Activated CD8-positive, alpha-beta memory T cell treated with anti-CD3 and anti-CD28 coated beads, Interleukin-2, amount 50 U/mL, for 24 hours (primary cell): ENCODE measurements around the gene HDAC4.
"Not testable (repeated sequence)": the region's sequence is repeated elsewhere in the genome, so short reads cannot be mapped to it uniquely, and the experiment has no call there.

Source experiments
- DNase-seq: peaks from one replicate; pipeline ENCODE4 v3.0.0-alpha.2; 2020; ENCODE audit errors: extremely low read depth

The HDAC4 gene

GRCh38 chr2:239188536-239188935, 212.3 kb downstream of the HDAC4 start:
- no peak for DNase-seq

DNA sequence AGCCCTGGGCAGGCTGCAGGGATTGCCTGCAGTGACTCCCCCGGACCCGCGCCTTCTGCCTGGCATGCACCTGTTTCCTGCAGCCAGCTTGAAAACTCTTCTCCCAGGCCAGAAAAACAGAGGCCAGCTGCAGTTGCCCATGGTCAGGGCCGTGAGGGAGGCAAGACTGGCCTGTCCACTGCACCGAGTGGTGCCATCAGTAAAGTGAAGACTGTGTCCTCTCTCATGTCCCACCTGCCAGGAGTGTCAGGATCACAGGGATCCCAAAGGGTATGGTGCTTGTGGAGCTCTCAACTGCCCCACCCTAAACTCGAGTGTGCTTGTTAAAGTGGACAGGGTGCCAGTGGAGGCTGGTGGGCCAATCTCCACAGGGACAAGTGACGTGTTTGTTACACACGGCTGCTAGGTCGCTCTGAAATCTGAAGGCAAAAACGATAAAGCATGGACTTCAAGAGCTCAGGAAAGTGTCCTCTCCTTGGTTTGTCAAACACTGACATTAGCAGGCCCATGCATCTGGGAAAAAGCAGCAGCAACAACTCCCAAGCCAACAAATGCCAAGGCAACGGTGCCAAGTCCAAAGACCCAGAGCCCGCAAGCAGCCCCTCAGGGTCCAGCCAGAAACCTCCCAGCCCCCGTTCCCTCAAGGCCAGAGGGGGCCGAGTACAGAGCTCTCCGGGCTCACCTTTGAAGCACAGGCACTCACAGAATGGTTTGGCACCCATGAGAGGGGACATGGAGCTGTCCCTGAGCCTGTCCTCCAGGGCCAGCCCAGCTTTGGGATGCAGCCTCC, 213.2 kb downstream of the HDAC4 start:
- no peak for DNase-seq

GRCh38 chr2:239186516-239187357, 214.1 kb downstream of the HDAC4 start:
- no peak for DNase-seq

DNA sequence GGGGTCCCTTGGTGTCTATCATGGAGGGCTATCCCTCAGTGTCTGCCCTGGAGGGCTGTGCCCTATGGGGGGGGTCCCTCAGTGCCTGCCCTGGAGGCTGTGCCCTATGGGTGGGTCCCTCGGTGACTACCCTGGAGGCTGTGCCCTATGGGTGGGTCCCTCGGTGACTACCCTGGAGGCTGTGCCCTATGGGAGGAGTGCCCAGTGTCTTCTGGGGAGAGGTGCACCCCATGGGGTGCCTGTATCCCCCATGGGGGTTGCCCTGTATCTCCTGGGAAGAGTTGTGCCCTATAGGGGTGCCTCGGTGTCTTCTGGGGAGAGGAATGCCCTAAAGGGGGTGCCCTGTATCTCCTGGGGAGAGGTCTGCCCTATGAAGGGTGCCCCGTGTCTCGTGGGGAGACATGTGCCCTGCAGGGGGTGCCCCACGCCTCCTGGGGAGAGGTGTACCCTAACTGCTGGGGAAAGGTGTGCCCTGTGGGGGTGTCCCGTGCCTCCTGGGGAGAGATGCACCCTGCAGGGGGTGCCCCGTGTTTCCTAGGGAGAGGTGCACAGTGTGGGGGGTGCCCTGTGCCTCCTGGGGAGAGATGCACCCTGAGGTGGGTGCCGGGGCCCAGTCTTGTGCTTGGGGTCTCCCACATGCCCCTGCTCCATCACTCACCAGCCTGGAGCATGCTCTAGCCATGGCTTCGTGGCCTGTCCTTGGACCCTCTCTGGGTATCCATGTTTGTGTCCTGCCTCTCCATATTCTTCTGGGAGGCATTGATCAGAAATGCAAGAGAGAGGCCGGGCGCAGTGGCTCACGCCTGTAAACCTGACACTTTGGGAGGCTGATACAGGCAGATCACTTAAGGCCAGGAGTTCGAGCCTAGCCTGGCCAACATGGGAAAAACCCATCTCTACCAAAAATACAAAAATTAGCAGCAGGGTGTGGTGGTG, 215.6 kb downstream of the HDAC4 start:
- DNase-seq, result no peak

GRCh38 chr2:239184179-239184578, 216.6 kb downstream of the HDAC4 start:
- no peak for DNase-seq

GRCh38 chr2:239182981-239183791, 217.6 kb downstream of the HDAC4 start:
- no peak for DNase-seq

- no peak for DNase-seq
These were observed 218.8 kb downstream of the HDAC4 start for GRCh38 chr2:239181903-239182581.

DNA sequence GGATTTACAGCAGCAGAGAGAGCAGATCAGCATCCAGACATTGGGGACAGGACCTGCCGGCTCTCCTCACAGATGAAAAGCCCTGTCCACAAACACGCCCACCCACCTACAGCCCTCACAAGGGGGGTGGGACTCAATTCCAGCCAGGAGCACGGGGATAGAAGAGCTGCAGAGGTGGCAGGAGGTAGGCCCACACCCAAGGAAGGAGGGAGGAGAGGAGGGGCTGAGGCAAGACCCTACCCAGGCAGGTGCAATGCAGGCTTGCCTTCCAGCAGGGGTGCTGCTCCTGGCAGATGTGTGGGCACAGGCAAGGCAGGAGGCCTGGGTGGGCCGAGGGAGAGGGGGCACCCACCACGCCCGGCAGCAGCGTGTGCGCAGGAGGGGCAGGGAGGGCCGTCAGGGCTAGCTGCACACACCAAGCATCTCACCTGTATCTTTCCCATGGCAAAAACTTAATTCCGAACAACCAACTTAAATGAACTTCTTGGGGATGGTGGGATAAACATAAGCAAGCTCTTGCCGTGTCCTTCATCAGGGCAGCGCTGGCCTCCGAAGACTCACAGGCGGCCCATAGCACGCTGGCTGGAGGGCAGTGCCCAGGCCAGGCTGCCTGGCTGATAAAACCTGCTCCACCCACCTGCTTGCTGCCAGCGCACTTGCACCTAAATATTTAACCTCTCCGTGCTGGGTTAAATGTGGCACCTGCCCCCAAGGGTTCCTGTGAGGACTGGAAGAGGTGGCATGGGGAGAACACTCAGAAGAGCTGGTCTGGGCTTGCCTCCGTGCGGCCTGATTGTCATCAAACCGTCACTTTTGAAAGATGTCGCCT, 219.5 kb downstream of the HDAC4 start:
- DNase-seq, result no peak

GRCh38 chr2:239180526-239181073, 220.2 kb downstream of the HDAC4 start:
- no peak for DNase-seq

DNA sequence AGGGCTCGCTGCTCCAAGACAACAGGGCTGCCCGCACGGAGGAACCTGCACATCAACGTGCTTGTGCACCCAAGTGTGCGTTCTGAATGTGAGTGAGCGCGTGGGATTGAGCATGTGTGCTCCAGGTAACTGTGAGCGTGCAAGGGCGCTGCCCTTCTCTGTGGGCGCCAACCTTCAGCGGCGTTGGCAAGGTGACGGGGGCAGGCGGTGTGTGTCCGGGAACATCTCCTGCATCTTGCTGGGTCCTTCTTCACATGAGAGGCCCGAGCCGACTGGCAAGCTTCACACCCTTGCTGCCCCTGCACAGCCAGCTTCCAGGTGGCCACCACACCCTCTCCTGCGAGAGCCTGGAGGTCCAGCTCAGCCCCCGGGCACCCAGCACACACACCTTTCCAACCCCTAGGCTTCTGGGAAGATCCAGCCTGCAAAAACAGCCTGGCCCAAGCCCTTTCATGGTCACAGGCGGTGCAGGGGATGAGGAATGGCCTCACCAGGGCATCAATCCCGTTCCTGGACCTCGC, 220.9 kb downstream of the HDAC4 start:
- DNase-seq, result no peak

GRCh38 chr2:239178954-239179353, 221.9 kb downstream of the HDAC4 start:
- DNase-seq, result no peak

DNA sequence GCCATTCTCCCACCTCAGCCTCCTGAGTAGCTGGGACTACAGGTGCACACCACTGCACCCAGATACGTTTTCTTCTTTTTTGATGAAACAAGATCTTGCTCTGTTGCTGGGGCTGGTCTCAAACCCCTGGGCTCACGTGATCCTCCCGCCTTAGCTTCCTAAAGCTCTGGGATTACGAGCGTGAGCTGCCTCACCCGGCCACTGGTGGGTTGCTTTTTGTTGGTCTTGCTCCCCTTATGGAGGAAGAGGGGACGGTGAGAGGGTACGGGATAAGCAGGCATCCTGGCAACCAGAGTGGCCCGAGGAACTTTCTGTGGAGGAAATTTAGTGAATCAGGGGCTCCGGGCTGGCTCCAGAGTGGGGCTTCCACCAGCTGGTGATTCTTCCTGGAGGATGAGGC, 222.3 kb downstream of the HDAC4 start:
- DNase-seq, result no peak

GRCh38 chr2:239177908-239178307, 222.9 kb downstream of the HDAC4 start:
- no peak for DNase-seq

GRCh38 chr2:239177325-239177724, 223.5 kb downstream of the HDAC4 start:
- DNase-seq, result no peak

DNA sequence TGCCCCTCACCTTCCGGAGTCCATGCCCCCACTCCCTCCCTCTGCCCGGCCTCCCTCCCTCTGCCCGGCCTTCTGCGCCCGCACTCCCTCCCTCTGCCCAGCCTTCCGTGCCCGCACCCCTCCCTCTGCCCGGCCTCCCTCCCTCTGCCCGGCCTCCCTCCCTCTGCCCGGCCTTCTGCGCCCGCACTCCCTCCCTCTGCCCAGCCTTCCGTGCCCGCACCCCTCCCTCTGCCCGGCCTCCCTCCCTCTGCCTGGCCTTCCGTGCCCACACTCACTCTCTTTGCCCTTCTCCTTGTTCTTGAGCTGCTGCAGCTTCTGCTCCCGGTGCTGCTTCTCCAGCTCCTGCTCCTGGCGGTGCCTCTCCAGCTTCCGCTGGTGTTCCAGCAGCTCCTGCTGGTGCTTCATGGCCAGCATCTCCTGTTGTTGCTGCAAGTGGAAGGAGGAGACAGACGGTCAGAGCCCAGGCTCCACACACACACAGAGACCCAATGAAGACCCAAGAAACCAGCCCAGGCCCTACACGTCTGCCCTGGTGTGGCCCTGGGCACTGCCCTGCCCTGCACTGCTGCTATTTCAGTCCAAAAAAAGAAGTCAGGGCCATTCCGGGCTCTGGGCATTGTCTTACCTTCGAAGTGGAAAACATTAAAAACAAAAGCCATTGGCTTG, 224.5 kb downstream of the HDAC4 start:
- not testable (repeated sequence) for DNase-seq

GRCh38 chr2:239175181-239175580, 225.6 kb downstream of the HDAC4 start:
- DNase-seq, result no peak

GRCh38 chr2:239173301-239173700, 227.5 kb downstream of the HDAC4 start:
- DNase-seq, result no peak

DNA sequence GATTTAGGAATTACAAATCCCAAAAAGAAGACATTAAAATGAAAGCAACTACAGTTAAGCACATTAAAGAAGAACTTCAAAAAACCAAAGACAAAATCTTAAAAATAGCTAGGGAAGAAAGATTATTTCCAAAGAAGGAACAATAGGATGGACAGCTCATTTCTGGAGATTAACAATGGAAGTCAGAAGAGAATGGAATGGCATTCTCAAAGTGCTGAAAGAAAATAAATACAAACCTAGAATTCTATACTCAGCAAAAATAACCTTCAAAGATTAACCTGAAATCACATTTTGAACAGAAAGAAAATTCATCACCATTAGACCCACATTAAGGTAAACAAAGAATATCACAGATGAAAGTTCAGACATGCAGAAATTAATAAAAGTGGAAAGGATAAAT, 229.2 kb downstream of the HDAC4 start:
- no peak for DNase-seq
